SH-SY5Y (cell line): ENCODE measurements around the gene TMEM164.

ENCODE experiments used
- GATA2 ChIP-seq: IDR thresholded peaks from 2 replicates; pipeline ENCODE4 v1.6.1; 2011; ENCODE audit warnings: mild to moderate bottlenecking, low read depth, low read length
- GATA3 ChIP-seq: IDR thresholded peaks from 2 replicates; pipeline ENCODE4 v1.6.1; 2011; ENCODE audit warnings: low read depth, mild to moderate bottlenecking, low read length, moderate library complexity

DNA sequence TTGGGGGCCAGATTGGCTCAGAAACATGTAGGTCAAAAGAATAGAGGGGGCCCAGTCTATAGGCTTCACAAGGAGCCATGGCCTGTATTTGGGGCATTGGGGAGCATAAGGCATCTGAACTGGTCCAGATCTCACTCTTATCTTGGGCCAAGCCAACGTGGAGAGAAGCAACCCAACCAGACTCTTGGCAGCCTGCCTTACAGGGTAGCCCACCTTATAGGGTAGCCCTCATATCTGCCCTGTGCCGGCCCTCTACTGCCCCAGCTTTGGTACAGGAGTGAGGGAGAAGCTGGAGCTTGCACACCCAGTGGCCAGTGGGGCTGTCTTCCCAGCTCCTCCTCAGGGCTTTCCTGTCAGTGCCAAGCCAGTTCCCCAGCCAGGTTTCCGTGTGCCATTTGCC is 172.8 kb downstream of the TMEM164 start:
- TF ChIP-seq GATA2, result no peak
- TF ChIP-seq GATA3, result no peak
